ENCODE results near the gene AKAP8.

Gene AKAP8

DNA sequence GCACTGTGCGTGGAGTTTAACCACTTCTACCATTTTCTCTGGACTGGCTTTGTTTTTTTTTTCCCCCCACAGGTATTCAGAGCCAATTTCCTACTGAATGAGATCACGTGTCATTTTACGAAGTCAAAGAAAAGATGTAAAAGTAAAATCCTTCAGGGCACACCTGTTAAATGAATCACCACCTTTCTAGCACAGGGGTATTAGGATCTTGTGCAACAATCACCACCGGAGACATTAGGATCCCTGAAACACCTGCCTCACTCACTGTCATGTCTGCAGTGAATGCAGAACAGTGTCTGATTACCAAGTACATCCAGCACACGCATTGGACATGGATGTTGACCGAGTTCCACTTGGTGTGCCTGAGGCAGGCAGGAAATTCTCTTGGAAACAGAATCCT is 64.5 kb downstream of the AKAP8 start:
- Histone ChIP-seq H3K4me3 (ENCODE audit: severe bottlenecking) (no peak overlapping the region), H3K27me3 (ENCODE audit: insufficient read depth, poor library complexity, severe bottlenecking) (no peaks in the 10 kb centered on the region), H3K4me1 (ENCODE audit: insufficient read depth, poor library complexity, severe bottlenecking) (peaks cover 43% of the 10 kb centered on the region), H3K27ac (ENCODE audit: poor library complexity, severe bottlenecking) (peak overlapping the region; percentile 46), H3K9me3 (ENCODE audit: severe bottlenecking) (no peaks in the 10 kb centered on the region), H3K36me3 (ENCODE audit: low read depth) (peaks cover 13% of the 10 kb centered on the region)
- TF ChIP-seq, protein P1, sequence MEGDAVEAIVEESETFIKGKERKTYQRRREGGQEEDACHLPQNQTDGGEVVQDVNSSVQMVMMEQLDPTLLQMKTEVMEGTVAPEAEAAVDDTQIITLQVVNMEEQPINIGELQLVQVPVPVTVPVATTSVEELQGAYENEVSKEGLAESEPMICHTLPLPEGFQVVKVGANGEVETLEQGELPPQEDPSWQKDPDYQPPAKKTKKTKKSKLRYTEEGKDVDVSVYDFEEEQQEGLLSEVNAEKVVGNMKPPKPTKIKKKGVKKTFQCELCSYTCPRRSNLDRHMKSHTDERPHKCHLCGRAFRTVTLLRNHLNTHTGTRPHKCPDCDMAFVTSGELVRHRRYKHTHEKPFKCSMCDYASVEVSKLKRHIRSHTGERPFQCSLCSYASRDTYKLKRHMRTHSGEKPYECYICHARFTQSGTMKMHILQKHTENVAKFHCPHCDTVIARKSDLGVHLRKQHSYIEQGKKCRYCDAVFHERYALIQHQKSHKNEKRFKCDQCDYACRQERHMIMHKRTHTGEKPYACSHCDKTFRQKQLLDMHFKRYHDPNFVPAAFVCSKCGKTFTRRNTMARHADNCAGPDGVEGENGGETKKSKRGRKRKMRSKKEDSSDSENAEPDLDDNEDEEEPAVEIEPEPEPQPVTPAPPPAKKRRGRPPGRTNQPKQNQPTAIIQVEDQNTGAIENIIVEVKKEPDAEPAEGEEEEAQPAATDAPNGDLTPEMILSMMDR (IDR thresholded peaks at IDR 0.05; ENCODE audit: poor library complexity, severe bottlenecking), result no peak
- no peak for DNase-seq (ENCODE audit: low spot score)
- peak; percentile 91 for ATAC-seq (ENCODE audit: low read depth)

DNA sequence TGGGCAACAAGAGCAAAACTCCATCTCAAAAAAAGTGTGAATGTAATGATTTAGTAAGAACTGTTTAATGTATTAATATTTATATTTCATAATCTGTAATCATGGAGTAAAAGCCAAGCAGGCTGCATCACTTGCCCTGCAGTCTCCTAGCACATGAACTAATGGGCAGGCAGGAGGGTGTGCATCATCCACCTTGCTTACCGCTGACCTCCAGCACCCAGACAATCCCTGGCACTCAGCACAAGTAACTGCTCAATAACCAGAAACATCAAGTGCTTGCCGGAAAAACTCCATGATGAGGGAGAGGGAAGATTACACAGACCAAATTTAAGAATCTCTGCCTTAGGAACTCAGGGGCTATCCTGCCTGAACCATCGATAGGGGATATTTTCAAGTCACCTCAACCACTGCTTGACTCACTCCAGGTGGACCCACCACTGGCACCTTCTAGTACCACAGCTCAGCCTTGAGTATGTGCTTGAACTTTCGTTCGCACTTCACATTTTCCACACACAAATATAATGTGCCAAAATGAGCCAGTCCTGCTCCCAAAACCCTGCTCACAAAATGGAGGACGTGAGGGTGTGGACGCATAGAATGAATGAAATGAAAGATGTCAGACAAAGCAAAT is 65.8 kb downstream of the AKAP8 start:
- no peaks in the 10 kb centered on the region for H3K27me3 ChIP-seq (ENCODE audit: insufficient read depth, poor library complexity, severe bottlenecking)
- H3K36me3 ChIP-seq (ENCODE audit: low read depth), result peaks cover 13% of the 10 kb centered on the region
- H3K9me3 ChIP-seq (ENCODE audit: severe bottlenecking), result no peaks in the 10 kb centered on the region
- DNase-seq (ENCODE audit: low spot score), result no peak
- ATAC-seq (ENCODE audit: low read depth), result no peak
- TF ChIP-seq, protein P1 (IDR thresholded peaks at IDR 0.05; ENCODE audit: poor library complexity, severe bottlenecking), result no peak
- no peak overlapping the region for H3K4me3 ChIP-seq (ENCODE audit: severe bottlenecking)
- H3K4me1 ChIP-seq (ENCODE audit: insufficient read depth, poor library complexity, severe bottlenecking), result peaks cover 42% of the 10 kb centered on the region
- H3K27ac ChIP-seq (ENCODE audit: poor library complexity, severe bottlenecking), result peak overlapping the region; percentile 46

DNA sequence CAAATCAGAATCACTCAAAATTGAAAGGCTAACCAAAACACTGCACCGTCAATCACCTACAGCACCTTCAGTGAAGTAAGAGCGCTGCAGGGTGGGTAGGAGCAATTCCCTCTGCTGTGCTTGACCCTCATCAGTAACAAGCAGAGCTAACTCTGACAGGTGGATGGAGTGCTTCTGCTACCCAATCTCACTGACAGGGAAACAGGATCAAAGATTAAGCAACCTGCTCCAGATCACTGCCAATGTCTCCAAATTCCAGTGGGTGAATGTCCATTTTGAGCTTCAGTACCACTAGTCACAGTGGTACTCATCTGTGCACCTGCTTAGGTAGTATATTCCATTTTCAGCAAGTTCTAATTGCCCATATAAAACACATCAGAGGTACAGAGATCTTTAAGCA is 72.4 kb downstream of the AKAP8 start:
- no peak for DNase-seq (ENCODE audit: low spot score)
- Histone ChIP-seq H3K27me3 (ENCODE audit: insufficient read depth, poor library complexity, severe bottlenecking) (no peaks in the 10 kb centered on the region), H3K4me1 (ENCODE audit: insufficient read depth, poor library complexity, severe bottlenecking) (peaks cover 30% of the 10 kb centered on the region), H3K4me3 (ENCODE audit: severe bottlenecking) (no peak overlapping the region), H3K9me3 (ENCODE audit: severe bottlenecking) (peaks cover 5% of the 10 kb centered on the region), H3K27ac (ENCODE audit: poor library complexity, severe bottlenecking) (no peak overlapping the region), H3K36me3 (ENCODE audit: low read depth) (peaks cover 23% of the 10 kb centered on the region)
- TF ChIP-seq, protein P1 (IDR thresholded peaks at IDR 0.05; ENCODE audit: poor library complexity, severe bottlenecking), result no peak
- no peak for ATAC-seq (ENCODE audit: low read depth)

DNA sequence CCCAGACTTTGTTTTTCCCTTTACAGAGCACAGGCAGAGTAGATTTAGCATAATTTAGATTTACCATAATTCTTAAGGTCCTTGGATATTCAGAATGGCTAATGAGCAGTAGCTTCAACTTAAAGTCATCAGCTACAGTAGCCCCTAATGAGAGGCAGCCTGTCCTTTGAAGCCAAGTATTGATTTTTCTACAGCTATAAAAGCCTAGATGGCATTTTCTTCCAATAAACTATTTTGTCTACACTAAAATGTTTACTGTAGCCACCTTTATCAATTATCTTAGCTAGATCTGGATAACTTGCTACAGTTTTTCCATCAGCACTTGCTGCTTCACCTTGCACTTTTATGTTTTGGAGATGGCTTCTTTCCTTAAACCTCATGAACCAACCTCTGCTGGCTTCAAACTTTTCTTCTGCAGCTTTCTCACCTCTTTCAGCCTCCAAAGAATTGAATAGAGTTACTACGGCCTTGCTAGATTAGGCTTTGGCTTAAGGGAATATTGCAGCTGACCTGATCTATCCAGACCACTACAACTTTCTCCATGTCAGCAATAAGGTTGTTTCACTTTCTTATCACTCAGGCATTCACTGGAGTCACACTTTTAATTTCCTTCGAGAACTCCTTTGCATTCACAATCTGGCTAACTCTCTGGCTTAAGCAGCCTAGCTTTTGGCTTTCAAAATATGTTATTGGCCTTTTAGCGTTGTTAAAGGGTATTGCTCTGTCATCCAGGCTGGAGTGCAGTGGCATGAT is 73.8 kb downstream of the AKAP8 start:
- DNase-seq (ENCODE audit: low spot score) (no peak), ATAC-seq (ENCODE audit: low read depth) (no peak)
- peaks cover 25% of the 10 kb centered on the region for H3K4me1 ChIP-seq (ENCODE audit: insufficient read depth, poor library complexity, severe bottlenecking)
- no peak overlapping the region for H3K4me3 ChIP-seq (ENCODE audit: severe bottlenecking)
- no peak overlapping the region for H3K27ac ChIP-seq (ENCODE audit: poor library complexity, severe bottlenecking)
- TF ChIP-seq, protein P1 (IDR thresholded peaks at IDR 0.05; ENCODE audit: poor library complexity, severe bottlenecking), result no peak
- peaks cover 23% of the 10 kb centered on the region for H3K36me3 ChIP-seq (ENCODE audit: low read depth)
- H3K9me3 ChIP-seq (ENCODE audit: severe bottlenecking), result peaks cover 5% of the 10 kb centered on the region
- H3K27me3 ChIP-seq (ENCODE audit: insufficient read depth, poor library complexity, severe bottlenecking), result no peaks in the 10 kb centered on the region

All from RWPE2 (cell line).